Lower leg skin (tissue), 3 donors: Measurements from ENCODE around the gene ERVH48-1.

Experiments
- POLR2A ChIP-seq, 2 donors: fragments of 450-650 bp; IDR thresholded peaks; one replicate each; pipeline ENCODE4 v1.6.1; 2016 to 2017; ENCODE audit warnings: antibody characterized with exemption in 2 of 2, mild to moderate bottlenecking in 1 of 2, moderate library complexity in 1 of 2
- TF ChIP-seq, protein P1 (sequence below), 3 donors: fragments of 450-650 bp; IDR thresholded peaks; one replicate each; pipeline ENCODE4 v1.5.1; 2016; ENCODE audit warnings: antibody characterized with exemption in 3 of 3, mild to moderate bottlenecking in 3 of 3, moderate library complexity in 2 of 3

GRCh38 chr21:42931560-42932235 lies 6.3 kb upstream of the ERVH48-1 start:
- TF ChIP-seq POLR2A (IDR thresholded peaks at IDR 0.05): no peak
- TF ChIP-seq, protein P1, sequence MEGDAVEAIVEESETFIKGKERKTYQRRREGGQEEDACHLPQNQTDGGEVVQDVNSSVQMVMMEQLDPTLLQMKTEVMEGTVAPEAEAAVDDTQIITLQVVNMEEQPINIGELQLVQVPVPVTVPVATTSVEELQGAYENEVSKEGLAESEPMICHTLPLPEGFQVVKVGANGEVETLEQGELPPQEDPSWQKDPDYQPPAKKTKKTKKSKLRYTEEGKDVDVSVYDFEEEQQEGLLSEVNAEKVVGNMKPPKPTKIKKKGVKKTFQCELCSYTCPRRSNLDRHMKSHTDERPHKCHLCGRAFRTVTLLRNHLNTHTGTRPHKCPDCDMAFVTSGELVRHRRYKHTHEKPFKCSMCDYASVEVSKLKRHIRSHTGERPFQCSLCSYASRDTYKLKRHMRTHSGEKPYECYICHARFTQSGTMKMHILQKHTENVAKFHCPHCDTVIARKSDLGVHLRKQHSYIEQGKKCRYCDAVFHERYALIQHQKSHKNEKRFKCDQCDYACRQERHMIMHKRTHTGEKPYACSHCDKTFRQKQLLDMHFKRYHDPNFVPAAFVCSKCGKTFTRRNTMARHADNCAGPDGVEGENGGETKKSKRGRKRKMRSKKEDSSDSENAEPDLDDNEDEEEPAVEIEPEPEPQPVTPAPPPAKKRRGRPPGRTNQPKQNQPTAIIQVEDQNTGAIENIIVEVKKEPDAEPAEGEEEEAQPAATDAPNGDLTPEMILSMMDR (IDR thresholded peaks at IDR 0.05): no peak
